DMS114 treated with DMSO at 0.1 percent for 48 hours (cell line): ENCODE measurements around the gene YAE1.

Experiments
- DNase-seq: peaks from one replicate; lab custom pipeline; 2025; ENCODE audit not compliant: unreplicated experiment; lab: John Stamatoyannopoulos, UW

The YAE1 gene

DNA sequence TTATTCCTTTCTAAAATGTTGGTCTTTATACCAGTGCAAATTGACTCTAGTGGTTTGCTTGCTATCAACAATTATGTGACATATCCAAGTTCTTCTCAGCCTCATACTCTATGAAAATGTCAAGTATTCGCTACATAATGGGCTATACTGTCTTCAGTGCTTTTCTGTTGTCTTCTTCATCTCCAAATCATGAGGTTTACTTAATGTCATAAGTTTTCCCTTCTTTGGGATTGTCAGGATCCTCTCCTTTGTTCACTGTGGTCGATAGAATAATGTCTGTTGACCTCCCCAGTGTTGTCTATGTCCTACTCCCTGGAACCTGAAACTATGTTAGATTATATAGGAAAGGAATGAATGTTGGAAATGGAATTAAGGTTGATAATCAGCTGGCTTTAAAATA, 40.7 kb downstream of the YAE1 start:
- DNase-seq: no peak

GRCh38 chr7:39607865-39608264, 41.7 kb downstream of the YAE1 start:
- no peak for DNase-seq

DNA sequence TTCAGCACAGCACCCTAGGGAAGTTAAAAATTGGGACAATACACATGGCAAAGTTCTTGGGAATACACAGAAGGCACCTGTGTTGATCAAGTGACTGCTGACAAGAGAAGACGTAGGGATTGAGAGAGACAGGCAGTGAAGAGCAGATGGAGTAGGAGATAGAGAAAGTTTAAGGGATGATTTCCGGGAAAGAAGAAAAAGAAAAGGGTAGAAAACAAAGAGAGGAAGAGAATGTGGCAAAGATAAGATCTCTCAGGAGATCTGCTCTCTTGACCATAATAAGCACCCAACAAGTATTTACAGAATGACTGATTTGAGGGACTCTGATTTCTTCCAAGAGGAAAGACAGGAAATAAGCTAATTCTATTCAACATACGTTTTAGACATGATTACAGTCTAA, 42.1 kb downstream of the YAE1 start:
- DNase-seq: no peak

GRCh38 chr7:39609113-39609934, 43.1 kb downstream of the YAE1 start:
- no peak for DNase-seq

DNA sequence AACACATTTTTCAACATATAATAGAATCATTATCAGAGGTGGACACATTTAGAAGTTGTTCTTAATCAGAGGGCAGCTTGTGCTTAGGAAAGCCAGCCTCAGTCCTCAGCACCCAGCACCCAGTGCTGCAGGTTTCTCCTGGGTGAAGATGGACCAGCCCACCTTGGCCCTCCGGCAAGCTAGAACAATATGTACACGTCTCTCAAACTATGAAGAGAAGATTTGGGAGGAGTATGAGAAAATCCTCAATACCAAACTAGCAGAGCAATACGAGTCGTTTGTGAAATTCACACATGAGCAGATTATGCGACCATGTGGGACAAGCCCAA, 43.7 kb downstream of the YAE1 start:
- peak; percentile 15 for DNase-seq

DNA sequence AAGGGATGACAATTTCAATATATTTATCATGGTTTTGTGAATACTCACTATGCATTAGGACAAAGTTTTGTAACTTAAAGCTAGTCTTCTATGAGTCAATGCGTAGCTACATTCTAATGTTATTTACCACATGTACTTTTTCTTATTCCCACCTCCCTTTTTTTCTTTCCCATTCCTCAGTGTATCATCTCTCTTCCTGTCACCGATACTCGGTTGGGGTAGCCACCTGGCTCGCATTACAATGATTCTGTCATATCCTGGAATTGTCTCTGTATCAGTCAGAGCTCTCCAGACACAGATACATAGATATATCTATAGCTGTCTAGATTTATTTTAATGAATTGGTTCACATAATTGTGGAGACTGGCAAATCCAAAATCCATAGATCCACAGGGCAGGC, 47.4 kb downstream of the YAE1 start:
- no peak for DNase-seq

GRCh38 chr7:39614299-39614698, 48.1 kb downstream of the YAE1 start:
- DNase-seq: no peak

- DNase-seq: no peak
Measured at GRCh38 chr7:39615350-39615975, 49.3 kb downstream of the YAE1 start.

DNA sequence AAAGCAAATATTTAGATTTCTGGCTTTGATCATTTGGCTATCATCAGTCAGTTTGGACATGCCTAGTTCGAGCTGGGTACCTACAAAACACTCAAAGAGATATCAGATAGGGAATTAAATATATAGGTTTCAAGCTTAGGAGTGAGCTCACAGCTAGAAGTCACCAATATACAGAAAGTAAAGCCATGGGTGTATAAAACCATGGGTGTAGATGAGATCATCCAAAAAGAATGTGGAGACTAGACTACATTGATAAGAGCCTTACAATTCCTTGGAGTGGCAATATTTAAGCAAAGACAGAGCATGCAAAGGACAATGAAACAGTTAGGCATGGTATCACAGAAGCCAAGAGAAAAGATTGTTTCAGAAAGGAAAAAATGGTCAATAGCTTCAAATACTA, 49.9 kb downstream of the YAE1 start:
- DNase-seq: no peak

- DNase-seq: no peak
Measured at GRCh38 chr7:39617005-39617404, 50.8 kb downstream of the YAE1 start.

DNA sequence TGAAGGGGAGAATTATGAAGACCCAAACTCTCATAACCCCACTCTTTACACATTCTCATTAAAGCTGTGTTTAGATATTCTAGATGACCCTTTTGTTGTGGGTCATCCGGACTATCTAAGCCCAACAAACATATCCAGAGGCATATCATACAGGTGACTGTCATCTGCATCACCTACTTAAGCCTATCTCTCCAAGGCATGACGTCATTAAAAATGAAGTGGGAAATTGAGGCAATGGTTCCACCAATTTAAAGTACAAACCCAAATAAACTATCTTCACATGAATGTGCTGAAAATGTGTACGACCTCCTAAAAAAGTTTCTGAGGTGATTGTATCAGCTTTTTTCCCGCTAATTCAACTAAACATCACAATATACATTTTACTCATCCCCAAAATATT, 52.7 kb downstream of the YAE1 start:
- no peak for DNase-seq

DNA sequence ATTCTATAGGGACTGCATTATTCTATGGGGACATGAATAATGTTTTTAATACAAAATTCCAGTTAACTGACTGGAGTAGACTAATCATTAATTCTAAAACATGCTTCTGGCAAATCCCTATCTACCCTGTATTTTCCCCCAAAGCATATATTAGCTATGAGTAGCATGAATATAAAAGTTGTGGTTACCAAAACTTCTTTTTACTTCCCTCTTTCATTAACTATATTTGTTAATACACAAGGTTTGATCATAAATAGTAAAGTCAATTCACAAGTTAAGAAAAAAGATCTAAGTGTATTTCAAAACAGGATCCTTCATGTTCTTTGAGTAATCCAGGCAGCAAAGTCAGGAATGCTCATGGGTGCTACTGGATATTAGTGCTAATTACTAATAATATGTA, 54.3 kb downstream of the YAE1 start:
- DNase-seq: no peak

GRCh38 chr7:39621261-39621660, 55.1 kb downstream of the YAE1 start:
- DNase-seq: no peak

- DNase-seq: no peak
Measured at GRCh38 chr7:39621784-39622411, 55.7 kb downstream of the YAE1 start.
